Germinal center (tissue), 1 donor: ENCODE results near the gene DOK3.

ENCODE experiments used
- DNase-seq: peaks from one replicate; pipeline ENCODE4 v3.0.0; 2012; ENCODE audit warnings: mixed read lengths, low spot score

The DOK3 gene

DNA sequence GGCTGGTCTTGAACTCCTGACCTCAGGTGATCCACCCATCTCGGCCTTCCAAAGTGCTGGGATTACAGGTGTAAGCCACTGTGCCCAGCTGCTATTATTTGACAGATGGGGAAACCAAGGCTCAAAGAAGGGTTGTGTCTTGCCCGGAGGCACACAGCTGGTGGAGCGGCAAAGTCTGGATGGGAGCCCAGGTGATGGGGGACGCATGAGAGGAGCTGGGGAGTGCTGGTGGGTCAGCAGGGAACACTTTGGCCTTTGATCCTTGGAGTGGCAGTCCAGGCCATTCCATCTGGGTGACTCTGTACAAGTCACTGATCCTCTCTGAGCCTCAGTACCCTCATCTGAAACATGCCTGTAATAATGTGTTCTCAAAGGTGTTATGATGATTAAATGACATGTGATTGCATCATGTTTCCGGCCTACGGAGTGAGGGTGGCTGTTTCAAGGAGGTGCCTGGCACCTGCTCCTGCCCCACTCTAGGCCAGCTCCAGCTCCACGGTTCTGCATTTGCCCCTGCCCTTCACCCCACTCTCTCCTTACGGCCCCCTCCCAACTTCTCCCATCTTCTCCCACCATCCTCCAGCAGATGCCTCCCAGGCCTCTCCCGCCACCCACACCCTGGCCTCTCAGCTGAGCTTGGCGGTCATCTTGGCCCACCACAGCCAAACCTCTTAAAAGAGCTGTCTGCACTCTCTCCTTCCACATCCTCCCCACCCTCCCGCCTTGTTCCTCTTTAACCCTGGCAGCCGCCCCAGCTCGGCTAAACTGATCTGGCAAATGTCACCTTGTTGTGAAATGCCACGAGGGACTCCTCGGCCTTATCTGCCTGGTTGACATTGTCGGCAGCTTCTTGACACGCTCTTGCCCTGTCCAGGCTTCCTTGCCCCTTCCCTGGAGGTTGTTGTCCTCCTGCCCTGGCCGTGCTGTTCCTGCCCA, 30.6 kb downstream of the DOK3 start:
- DNase-seq: no peak

DNA sequence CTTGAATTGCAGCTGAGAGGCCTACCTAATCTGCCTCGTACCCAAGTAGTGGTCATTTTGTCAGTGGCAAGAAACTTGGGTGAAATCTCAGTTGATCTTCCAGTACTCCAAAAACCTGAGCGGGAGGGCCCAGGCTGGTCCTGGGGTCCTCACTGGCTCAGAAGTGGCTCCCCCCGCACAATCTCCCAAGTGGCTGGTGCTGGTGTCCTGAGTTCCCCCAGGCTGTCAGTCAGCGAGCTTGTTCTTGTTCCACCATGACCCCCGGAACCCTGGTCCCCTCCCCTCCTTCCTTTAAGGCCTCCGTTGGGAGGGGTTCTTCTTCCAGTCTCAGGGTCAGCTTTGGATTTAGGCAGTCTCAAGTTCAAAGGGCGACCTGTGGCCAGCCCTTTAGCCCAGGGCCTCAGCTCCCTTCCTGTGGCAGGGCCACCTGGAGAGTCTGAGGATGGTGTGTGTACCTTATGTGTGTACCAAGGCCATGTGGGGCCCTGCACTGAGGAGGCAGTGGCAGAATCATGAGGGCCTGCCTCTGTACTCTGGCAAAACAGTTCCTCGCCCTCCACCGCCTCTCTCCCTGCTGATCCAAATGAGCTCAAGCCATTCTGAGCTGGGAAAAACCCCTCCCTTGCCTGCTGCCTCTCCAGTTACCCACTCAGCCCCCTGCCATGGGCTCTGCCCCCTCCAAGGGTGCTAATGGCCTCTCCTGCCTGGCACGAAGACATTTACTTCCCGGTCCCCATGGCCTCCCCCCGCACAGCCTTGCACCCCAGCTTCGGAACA, 31.7 kb downstream of the DOK3 start:
- no peak for DNase-seq

- DNase-seq: no peak
Measured at GRCh38 chr5:177476531-177477233, 32.9 kb downstream of the DOK3 start.

DNA sequence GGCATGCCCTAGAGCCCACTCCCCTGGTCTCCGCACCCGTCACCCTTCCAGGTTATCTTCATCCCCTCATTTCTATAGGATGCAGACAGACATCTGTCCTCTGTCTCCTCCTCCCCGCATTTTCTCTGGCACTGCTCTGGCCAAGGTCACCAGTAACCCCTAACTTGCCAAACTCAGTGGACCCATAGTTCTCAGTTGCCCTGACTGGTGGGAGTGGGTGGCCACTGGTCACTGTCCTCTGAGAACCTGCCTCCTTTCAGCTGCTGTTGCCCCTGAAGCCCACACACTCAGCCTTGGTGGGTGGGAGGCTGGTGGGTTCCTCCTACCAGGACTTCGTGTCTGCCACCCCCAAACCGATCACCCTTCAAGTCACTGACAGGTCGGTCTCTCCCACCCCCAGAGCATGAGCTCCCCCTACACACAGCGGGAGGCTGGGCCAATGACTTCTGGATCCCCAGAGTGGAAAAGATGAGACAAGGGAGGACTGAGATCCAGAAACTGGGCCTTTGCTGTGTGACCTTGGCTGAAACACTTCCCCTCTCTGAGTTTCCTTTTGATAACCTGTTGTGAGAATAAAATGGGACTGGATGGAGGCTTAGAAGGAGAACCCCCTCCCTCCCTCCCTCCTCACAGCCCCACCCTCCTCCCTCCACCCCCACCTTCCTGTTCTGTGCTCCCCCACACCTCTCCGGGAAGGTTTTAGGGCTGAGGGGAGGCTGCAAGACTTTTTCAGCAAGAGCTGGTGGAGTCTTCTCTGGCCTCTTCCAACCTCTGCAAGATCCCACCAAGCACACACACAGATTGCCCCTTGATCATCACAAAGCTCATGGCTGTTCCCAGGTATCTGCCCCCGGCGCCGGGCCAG, 33.8 kb downstream of the DOK3 start:
- DNase-seq: no peak

DNA sequence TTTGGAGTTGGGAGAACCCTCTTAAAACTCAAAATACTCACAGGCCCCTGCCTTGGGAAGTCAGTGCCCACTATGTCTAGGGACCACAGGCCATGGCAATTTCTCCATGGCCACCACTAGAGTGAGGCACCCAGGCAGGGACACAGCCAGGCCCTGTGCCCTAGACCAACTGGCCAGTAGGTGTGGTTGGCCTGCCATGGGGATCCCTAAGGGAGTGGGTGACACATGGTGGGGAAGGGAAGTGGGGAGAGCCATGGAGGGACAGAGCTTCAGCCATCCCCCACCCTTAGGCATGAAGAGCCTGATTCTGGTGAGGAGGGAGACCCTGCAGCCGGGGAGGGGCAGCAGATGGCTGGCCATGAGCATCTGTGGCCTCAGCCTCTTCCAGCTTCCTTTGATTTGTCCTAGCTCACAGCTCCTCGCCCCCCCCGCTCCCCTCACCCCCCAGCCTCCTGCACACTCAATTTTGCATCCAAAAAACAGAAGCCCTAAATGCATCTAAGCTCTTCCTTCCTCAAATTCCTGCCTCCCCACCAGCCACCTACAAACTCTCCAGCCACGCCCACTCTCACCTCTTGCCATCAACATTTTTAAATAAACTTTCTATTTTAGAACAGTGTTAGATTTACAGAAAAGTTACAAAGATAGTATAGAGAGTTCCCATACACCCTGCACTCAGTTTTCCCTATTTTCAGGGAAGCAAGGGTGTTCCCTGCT, 34.6 kb downstream of the DOK3 start:
- DNase-seq: no peak

DNA sequence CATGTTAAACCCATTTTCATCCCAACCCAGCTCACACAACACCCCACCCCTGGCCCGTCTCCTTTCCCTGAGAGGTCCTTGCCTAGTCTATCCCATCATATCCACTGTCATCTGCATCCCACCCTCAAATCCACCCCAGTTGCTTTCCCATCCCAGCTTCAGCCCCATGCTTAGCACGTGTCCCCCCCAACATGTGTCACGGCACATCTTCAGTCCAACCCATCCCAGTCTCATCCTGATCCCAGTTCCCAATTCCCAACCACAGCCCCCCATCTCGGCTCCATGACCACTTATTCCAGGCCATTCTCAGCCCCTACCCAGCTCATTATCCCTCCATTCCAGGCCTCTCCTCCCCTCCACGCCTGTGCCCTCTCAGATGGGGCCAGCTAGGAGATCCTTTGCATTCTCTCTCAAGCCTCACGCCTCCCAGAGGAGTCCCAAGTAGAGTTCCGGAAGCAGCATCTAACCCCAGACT, 35.6 kb downstream of the DOK3 start:
- DNase-seq: no peak

- DNase-seq: peak; percentile 57
Measured at GRCh38 chr5:177473443-177474001, 36.1 kb downstream of the DOK3 start, which contains the start of gene DBN1. Gene DBN1, minus strand, starts transcription at chr5:177473634. Its CDS starts 113 bp downstream, at chr5:177473521.

GRCh38 chr5:177472460-177473442, 36.9 kb downstream of the DOK3 start:
- DNase-seq: peak; percentile 60

DNA sequence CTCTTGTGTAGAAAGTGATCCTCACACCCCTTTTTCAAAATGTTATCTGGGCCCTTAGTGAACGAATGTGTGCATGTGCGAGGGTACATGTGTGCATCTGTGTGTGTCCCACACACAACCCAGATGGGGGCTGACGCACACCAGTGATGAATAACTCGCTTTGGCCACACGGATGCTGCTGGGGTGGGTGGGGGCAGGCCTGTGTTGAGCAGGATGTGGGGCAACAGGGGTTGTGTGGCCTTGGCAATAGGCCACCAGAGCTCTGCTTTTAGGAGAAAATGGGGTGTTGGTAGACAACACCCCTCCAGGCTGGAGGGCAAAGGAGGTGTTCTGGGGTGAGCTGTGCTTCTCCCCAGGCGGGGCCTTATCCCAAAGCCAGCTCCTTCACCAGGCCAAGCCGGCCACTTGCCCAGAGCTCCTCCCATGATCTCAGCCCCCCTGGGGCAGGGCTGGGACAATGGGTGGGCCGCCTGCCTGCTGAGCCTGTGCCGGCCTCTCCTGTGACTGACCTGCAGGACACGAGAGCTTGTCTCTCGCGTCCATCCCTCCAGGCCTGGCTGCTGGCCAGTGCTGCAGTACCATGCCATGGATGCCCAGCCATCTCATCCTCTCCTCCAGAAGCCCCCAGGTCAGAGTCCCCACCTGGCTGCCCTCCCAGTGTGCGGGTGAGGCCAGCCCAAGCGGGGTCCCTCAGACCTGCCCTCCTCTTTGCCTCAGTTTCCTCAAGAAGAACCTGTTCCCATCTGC, 37.8 kb downstream of the DOK3 start:
- no peak for DNase-seq

GRCh38 chr5:177470759-177471536, 38.7 kb downstream of the DOK3 start:
- DNase-seq: no peak

DNA sequence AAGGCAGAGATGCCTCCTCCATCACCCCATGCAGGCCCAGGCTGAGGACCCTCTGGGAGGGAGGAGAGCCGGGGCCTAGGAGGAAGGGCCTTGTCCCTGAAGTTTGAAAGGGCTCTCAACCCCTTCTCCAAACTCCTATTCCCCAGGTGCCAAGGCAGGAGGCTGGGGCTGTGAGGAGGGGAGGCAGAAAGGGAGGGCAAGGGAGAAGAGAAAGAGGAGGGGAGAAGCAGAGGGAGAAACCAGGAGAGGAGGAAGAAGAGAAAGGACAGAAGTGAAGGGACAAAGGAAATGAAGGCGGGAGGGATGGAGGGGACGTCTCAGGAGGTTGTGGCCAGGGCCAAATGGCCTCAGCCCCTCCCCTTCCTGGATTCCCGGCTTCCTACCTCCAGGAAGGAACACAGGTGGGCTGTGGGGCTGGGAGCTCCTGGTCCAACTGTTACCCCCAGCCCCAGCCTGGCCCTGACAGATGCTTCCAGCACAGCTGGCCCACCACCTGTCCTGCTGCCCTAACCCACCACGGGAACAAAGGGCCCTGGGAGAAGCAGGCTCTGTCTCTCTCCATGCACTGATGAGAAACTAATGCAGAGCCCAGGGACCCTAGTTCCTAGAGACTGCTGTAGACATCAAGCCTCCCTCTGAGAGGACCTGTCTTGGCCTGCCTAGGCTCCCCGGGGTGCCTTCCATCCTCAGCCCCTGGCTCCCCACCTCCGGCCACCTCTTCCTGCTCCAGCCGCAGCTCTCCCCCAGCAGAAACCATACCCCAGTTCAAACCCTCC, 39.7 kb downstream of the DOK3 start:
- DNase-seq: no peak

DNA sequence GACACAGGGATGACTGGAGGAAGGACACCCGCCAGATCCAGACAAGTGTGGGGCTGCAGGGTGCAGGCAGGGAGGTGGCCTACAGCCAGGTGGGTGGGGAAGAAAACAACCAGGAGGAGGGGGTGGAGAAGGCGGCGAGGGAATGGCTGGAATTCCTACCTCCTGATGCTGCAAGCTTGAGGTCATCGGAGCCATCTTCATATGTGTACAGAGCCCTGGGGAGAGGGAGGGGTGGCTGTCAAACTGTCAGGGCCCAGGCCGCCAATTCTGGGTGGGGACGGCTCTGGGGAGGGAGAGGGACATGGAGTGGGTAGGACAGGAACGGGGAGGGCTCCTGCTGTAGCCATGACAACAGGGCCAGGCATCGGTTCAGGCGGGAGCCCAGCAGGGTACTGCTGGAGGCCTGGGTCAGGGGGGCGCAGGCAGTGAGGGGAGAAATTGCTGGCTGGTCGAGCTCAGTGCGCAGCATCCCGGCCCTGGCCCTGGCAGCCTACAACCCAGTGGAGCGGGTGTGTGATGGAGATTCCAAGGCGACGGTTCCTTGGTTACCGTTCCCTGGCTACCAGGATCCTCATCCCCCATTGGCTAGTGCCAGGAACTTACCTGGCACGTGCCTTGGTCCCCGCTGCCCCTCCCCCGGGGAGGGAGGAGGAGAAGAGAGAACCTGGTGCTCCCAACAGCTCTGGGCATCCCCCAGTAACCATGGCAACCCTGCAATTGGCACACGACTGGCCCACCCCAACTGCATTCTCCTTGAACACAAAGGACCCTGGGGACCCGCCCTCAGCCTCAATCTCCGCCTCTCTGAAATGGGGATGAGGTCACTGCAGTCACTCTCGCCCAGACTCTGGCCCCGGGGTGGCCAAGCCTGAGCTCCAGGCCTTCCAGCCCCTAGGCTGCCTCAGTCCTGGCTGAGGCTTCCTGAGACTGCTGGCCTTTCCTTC, 40.7 kb downstream of the DOK3 start:
- no peak for DNase-seq

DNA sequence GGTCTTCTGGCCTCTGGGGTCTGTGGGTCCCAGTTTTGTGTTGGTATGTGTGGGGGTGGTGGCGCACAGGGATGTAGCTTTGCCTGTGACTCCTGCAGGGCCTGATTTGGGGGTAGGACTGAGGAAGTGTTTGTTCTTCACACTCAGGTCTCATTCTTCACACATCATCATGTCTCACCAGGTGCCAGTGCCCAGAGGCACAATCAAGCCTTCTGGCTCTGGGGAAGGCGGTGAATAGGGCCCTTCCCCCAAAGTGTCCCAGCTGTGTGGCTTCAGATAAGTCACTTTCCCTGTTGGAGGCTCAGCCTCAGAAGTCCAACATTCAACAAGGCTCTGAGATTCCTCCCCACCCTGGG, 41.3 kb downstream of the DOK3 start:
- DNase-seq: no peak

GRCh38 chr5:177467436-177467835, 42.2 kb downstream of the DOK3 start:
- DNase-seq: no peak

DNA sequence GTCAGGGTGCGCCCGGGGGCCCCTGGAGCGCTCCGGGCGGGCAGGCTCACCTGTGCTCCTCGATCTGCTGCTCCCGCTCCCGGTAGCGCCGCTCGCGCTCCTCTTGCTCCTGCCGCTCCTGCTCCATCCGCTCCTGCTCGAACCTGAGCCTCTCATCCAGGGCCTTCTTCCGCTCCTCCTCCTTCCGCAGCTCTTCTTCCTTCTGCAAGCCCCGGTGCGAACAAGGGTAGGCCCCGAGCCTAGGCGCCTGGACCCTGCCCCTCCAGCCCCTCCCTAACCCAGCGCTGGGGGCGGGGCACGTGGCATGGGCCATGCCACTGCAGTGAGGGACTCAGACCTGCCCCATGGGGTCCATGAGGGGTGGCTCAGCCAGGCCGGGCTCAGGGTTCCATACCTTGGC, 42.8 kb downstream of the DOK3 start:
- no peak for DNase-seq

DNA sequence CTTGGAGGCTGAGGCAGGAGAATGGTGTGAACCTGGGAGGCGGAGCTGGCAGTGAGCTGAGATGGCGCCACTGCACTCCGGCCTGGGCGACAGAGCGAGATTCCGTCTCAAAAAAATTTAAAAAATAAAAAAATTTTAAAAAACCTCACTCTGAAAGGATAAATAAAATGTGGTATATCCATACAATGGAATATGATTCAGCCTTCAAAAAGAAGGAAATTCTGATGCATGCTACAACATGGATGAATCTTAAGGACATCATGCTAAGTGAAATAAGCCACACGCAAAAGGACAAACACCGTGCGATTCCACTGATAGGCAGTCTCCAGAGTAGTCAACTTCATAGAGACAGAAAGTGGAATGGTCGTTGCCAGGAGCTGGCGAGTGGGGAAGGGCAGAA, 44.6 kb downstream of the DOK3 start:
- DNase-seq: no peak
